ENCODE results near the gene NOG.

NOG gene

GRCh38 chr17:56603486-56604238 is 10.2 kb downstream of the NOG start:
- Mint-ChIP-seq H3K27me3 (peaks cover 7% of the 10 kb centered on the region), H3K27ac (no peak overlapping the region), H3K4me3 (no peak overlapping the region), H3K4me1 (ENCODE audit: low read depth) (peaks cover 49% of the 10 kb centered on the region), H3K36me3 (ENCODE audit: low read depth) (no peaks in the 10 kb centered on the region), H3K9me3 (no peaks in the 10 kb centered on the region)
- DNase-seq: no peak

- no peak for DNase-seq
- H3K27me3 Mint-ChIP-seq: peaks cover under 1% of the 10 kb centered on the region
- H3K4me1 Mint-ChIP-seq (ENCODE audit: low read depth): peaks cover 40% of the 10 kb centered on the region
- no peaks in the 10 kb centered on the region for H3K36me3 Mint-ChIP-seq (ENCODE audit: low read depth)
- no peaks in the 10 kb centered on the region for H3K9me3 Mint-ChIP-seq
- no peak overlapping the region for H3K27ac Mint-ChIP-seq
- H3K4me3 Mint-ChIP-seq: no peak overlapping the region
Measured at GRCh38 chr17:56604691-56605290, 11.3 kb downstream of the NOG start.

GRCh38 chr17:56608944-56609343 is 15.4 kb downstream of the NOG start:
- H3K4me1 Mint-ChIP-seq (ENCODE audit: low read depth): peaks cover 6% of the 10 kb centered on the region
- H3K27ac Mint-ChIP-seq: no peak overlapping the region
- no peak overlapping the region for H3K4me3 Mint-ChIP-seq
- H3K36me3 Mint-ChIP-seq (ENCODE audit: low read depth): no peaks in the 10 kb centered on the region
- H3K27me3 Mint-ChIP-seq: no peaks in the 10 kb centered on the region
- no peak for DNase-seq
- H3K9me3 Mint-ChIP-seq: no peaks in the 10 kb centered on the region

- no peaks in the 10 kb centered on the region for H3K27me3 Mint-ChIP-seq
- no peaks in the 10 kb centered on the region for H3K36me3 Mint-ChIP-seq (ENCODE audit: low read depth)
- H3K9me3 Mint-ChIP-seq: no peaks in the 10 kb centered on the region
- no peak for DNase-seq
- no peak overlapping the region for H3K4me3 Mint-ChIP-seq
- H3K4me1 Mint-ChIP-seq (ENCODE audit: low read depth): peaks cover 2% of the 10 kb centered on the region
- no peak overlapping the region for H3K27ac Mint-ChIP-seq
Measured at GRCh38 chr17:56610321-56610720, 16.8 kb downstream of the NOG start.

DNA sequence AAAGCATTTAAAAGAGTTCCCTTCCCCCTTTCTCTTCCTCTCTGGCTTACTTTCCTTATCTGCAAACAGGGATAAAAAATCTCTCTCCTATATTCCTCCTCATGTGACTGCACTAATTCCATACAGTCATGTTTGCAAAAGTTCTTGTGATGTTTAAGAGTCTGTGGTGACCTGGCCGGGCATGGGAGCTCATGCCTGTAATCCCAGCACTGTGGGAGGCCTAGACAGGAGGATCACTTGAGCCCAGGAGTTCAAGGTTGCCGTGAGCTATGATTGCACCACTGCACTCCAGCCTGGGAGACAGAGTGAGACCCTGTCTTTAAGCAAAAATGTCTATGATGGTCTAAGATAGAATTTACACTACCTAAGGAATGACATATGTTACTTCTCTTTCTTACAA is 19.6 kb downstream of the NOG start:
- Mint-ChIP-seq H3K9me3 (no peaks in the 10 kb centered on the region), H3K4me1 (ENCODE audit: low read depth) (no peaks in the 10 kb centered on the region), H3K36me3 (ENCODE audit: low read depth) (no peaks in the 10 kb centered on the region), H3K27me3 (no peaks in the 10 kb centered on the region), H3K27ac (no peak overlapping the region), H3K4me3 (no peak overlapping the region)
- no peak for DNase-seq

GRCh38 chr17:56614522-56614921 is 21.0 kb downstream of the NOG start:
- DNase-seq: no peak
- Mint-ChIP-seq H3K9me3 (no peaks in the 10 kb centered on the region), H3K4me1 (ENCODE audit: low read depth) (no peaks in the 10 kb centered on the region), H3K4me3 (no peak overlapping the region), H3K27ac (no peak overlapping the region), H3K27me3 (no peaks in the 10 kb centered on the region), H3K36me3 (ENCODE audit: low read depth) (no peaks in the 10 kb centered on the region)

- no peak overlapping the region for H3K4me3 Mint-ChIP-seq
- H3K4me1 Mint-ChIP-seq (ENCODE audit: low read depth): no peaks in the 10 kb centered on the region
- peaks cover 3% of the 10 kb centered on the region for H3K27me3 Mint-ChIP-seq
- DNase-seq: no peak
- no peak overlapping the region for H3K27ac Mint-ChIP-seq
- H3K36me3 Mint-ChIP-seq (ENCODE audit: low read depth): no peaks in the 10 kb centered on the region
- no peaks in the 10 kb centered on the region for H3K9me3 Mint-ChIP-seq
Measured at GRCh38 chr17:56616239-56616638, 22.7 kb downstream of the NOG start.

DNA sequence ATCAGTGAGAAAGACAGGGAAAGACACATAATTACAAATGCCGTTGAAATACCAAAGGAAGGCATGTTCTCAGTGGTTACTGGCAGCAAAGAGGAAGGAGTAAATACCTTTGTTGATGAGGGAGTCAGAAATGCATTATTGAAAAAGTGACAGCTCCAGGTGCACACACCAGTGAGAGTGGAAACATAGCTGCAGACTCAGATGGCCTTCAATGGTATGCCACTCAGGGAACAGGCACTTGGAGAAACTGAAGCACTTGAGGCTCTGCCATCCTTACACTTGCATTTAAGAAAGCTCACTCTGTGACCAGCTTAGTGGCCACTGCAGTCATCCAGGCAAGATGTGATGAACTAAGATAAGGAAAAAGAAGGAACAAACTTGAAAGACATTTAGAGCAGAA is 29.9 kb downstream of the NOG start:
- Mint-ChIP-seq H3K27me3 (peaks cover 6% of the 10 kb centered on the region), H3K4me3 (no peak overlapping the region), H3K36me3 (ENCODE audit: low read depth) (no peaks in the 10 kb centered on the region), H3K27ac (no peak overlapping the region), H3K9me3 (no peaks in the 10 kb centered on the region), H3K4me1 (ENCODE audit: low read depth) (no peaks in the 10 kb centered on the region)
- DNase-seq: no peak

DNA sequence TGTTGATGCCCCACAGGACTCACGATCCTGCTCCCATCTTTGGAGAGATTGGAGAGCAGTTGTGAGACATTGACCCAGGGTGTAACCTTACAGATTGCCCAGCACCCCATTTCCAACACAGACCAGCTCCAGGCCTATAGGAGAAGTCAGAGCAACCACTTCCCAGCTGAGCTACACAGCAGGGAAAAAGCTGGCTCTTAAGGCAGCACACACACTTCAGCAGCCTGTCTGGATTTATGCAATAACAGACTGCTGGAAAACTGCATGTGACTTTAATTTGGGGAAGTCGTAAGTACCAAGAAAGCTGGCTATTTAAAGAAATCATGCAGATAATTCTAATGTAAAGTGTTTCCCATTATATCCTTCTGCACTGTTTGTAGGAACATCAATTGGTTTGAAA is 30.8 kb downstream of the NOG start:
- Mint-ChIP-seq H3K9me3 (no peaks in the 10 kb centered on the region), H3K27me3 (peaks cover 6% of the 10 kb centered on the region), H3K27ac (no peak overlapping the region), H3K36me3 (ENCODE audit: low read depth) (no peaks in the 10 kb centered on the region), H3K4me3 (no peak overlapping the region), H3K4me1 (ENCODE audit: low read depth) (no peaks in the 10 kb centered on the region)
- DNase-seq: no peak

- H3K27ac Mint-ChIP-seq: no peak overlapping the region
- no peaks in the 10 kb centered on the region for H3K36me3 Mint-ChIP-seq (ENCODE audit: low read depth)
- H3K27me3 Mint-ChIP-seq: peaks cover 6% of the 10 kb centered on the region
- H3K4me3 Mint-ChIP-seq: no peak overlapping the region
- no peaks in the 10 kb centered on the region for H3K9me3 Mint-ChIP-seq
- DNase-seq: no peak
- no peaks in the 10 kb centered on the region for H3K4me1 Mint-ChIP-seq (ENCODE audit: low read depth)
Measured at GRCh38 chr17:56624912-56625311, 31.4 kb downstream of the NOG start.

- DNase-seq: no peak
- peaks cover 2% of the 10 kb centered on the region for H3K27me3 Mint-ChIP-seq
- H3K4me1 Mint-ChIP-seq (ENCODE audit: low read depth): no peaks in the 10 kb centered on the region
Measured at GRCh38 chr17:56629531-56630075, 36.1 kb downstream of the NOG start.

GRCh38 chr17:56630202-56630601 is 36.7 kb downstream of the NOG start:
- no peak overlapping the region for H3K4me3 Mint-ChIP-seq
- peaks cover 2% of the 10 kb centered on the region for H3K27me3 Mint-ChIP-seq
- no peak overlapping the region for H3K27ac Mint-ChIP-seq
- no peaks in the 10 kb centered on the region for H3K4me1 Mint-ChIP-seq (ENCODE audit: low read depth)
- no peaks in the 10 kb centered on the region for H3K9me3 Mint-ChIP-seq
- no peak for DNase-seq
- no peaks in the 10 kb centered on the region for H3K36me3 Mint-ChIP-seq (ENCODE audit: low read depth)

More at GRCh38 chr17:56629531-56630075, 36.1 kb downstream of the NOG start:
- H3K9me3 Mint-ChIP-seq: no peaks in the 10 kb centered on the region
- no peak overlapping the region for H3K27ac Mint-ChIP-seq
- H3K36me3 Mint-ChIP-seq (ENCODE audit: low read depth): no peaks in the 10 kb centered on the region
- H3K4me3 Mint-ChIP-seq: no peak overlapping the region

- H3K9me3 Mint-ChIP-seq: no peaks in the 10 kb centered on the region
- no peak overlapping the region for H3K27ac Mint-ChIP-seq
- H3K27me3 Mint-ChIP-seq: no peaks in the 10 kb centered on the region
- H3K4me3 Mint-ChIP-seq: no peak overlapping the region
- H3K4me1 Mint-ChIP-seq (ENCODE audit: low read depth): no peaks in the 10 kb centered on the region
- H3K36me3 Mint-ChIP-seq (ENCODE audit: low read depth): no peaks in the 10 kb centered on the region
- DNase-seq: no peak
Measured at GRCh38 chr17:56633681-56634080, 40.2 kb downstream of the NOG start.

DNA sequence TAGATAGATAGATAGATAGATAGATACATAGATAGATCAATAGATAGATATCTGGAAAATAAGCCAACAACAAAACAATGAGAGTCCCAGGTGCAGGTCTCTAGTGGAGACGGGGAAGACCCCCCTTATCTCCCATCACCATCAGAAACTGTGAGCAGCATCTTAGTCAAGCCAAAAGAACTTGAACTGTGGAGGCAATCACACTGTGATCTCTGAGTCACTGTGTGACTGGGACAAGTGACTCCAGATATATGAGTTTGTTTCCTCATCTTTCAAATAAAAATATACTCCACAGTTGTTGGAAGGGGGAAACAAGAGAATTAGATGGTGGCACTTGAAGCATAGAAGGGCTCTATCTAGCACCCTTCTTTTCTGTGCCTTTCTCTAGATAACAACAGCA is 42.1 kb downstream of the NOG start:
- no peak for DNase-seq
- H3K9me3 Mint-ChIP-seq: no peaks in the 10 kb centered on the region
- H3K27ac Mint-ChIP-seq: no peak overlapping the region
- peaks cover 3% of the 10 kb centered on the region for H3K27me3 Mint-ChIP-seq
- H3K4me3 Mint-ChIP-seq: no peak overlapping the region
- no peaks in the 10 kb centered on the region for H3K36me3 Mint-ChIP-seq (ENCODE audit: low read depth)
- peaks cover 3% of the 10 kb centered on the region for H3K4me1 Mint-ChIP-seq (ENCODE audit: low read depth)

DNA sequence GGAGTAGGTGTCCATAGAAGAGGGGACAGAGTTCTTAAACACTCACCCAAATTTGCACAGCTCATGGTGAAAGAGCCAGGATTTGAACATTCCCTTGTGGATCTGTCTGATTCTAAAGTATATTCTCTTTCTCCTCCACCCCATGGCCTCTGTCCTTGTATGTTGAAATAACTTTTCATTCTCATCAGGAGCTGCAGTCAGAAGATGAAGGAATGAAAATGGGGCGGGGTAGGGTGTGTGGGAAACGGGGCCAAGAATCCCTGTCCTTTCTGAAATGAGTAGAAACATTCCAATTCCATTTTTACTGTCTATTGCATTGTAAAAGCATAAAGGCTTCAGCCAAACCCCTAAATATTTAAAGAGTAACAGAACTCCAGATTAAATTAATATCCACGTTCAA is 42.8 kb downstream of the NOG start:
- Mint-ChIP-seq H3K27ac (no peak overlapping the region), H3K4me1 (ENCODE audit: low read depth) (peaks cover 3% of the 10 kb centered on the region), H3K4me3 (no peak overlapping the region), H3K36me3 (ENCODE audit: low read depth) (no peaks in the 10 kb centered on the region), H3K27me3 (peaks cover 3% of the 10 kb centered on the region), H3K9me3 (no peaks in the 10 kb centered on the region)
- no peak for DNase-seq

All from activated T-cell treated with anti-CD3 and anti-CD28 coated beads, Interleukin-2, amount 50 U/mL, for 24 hours (primary cell).